Peyer's patch (tissue), 4 donors: Measurements from ENCODE around the gene TJP2.

Experiments
- POLR2A ChIP-seq, 2 donors: fragments of 450-650 bp; IDR thresholded peaks; one replicate each; pipeline ENCODE4 v1.5.1; 2017; ENCODE audit warnings: antibody characterized with exemption in 2 of 2, mild to moderate bottlenecking in 2 of 2, moderate library complexity in 2 of 2
- TF ChIP-seq, protein P1 (sequence below), 6 experiments: fragments of 450-650 bp in 4 of 6; fragments of 200-600 bp in 2 of 6; sonication (generic) in 1 of 6; IDR thresholded peaks; one replicate each; pipeline ENCODE4 v1.5.1; 2017 to 2019; ENCODE audit warnings: antibody characterized with exemption in 6 of 6, mild to moderate bottlenecking in 3 of 6, moderate library complexity in 1 of 6

DNA sequence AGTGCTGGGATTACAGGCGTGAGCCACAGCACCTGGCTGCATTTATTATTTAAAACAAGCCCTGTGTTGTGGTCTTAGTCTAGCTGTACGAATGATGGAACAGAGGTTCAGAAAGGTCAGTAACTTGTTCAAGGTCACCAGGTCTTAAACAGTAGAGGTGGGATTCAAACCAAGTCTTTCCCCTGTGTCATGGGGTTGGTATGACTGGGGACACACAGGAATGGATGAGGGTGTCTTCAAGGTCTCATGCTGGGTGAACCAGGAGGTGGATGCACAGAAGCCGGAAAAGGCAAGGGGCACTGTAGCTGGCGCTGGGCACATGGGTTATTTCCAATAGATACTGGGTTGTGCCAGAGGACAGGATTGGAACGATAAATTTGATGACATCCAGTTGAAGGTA lies 32.2 kb upstream of the TJP2 start:
- TF ChIP-seq, protein P1, sequence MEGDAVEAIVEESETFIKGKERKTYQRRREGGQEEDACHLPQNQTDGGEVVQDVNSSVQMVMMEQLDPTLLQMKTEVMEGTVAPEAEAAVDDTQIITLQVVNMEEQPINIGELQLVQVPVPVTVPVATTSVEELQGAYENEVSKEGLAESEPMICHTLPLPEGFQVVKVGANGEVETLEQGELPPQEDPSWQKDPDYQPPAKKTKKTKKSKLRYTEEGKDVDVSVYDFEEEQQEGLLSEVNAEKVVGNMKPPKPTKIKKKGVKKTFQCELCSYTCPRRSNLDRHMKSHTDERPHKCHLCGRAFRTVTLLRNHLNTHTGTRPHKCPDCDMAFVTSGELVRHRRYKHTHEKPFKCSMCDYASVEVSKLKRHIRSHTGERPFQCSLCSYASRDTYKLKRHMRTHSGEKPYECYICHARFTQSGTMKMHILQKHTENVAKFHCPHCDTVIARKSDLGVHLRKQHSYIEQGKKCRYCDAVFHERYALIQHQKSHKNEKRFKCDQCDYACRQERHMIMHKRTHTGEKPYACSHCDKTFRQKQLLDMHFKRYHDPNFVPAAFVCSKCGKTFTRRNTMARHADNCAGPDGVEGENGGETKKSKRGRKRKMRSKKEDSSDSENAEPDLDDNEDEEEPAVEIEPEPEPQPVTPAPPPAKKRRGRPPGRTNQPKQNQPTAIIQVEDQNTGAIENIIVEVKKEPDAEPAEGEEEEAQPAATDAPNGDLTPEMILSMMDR (IDR thresholded peaks at IDR 0.05) = no peak
- no peak for TF ChIP-seq POLR2A (IDR thresholded peaks at IDR 0.05)
